Vagina (tissue), 2 donors: ENCODE data around the gene FAAP20. TPM values are rescaled to one million over a fixed set of nuclear protein-coding genes. Genes with fewer than 3 reads are reported as not detected.
A peak's percentile ranks its signal among the peaks of the same experiment; 100 is the strongest.

Source experiments
- DNase-seq, 2 donors: peaks; one replicate each; pipeline ENCODE4 v3.0.0-alpha.2; 2017; ENCODE audit errors: extremely low spot score in 2 of 2
- H3K27ac ChIP-seq: fragments of 200-600 bp; sonication (generic); one replicate; pipeline ENCODE4 v1.5.1; 2019
- H3K27me3 ChIP-seq: fragments of 200-600 bp; sonication (generic); one replicate; pipeline ENCODE4 v1.5.1; 2019
- H3K36me3 ChIP-seq, 2 donors: fragments of 200-600 bp; sonication (generic); one replicate each; pipeline ENCODE4 v1.5.1; 2017 to 2019
- H3K4me1 ChIP-seq: fragments of 200-600 bp; sonication (generic); one replicate; pipeline ENCODE4 v1.5.1; 2019
- H3K4me3 ChIP-seq, 2 donors: fragments of 200-600 bp; sonication (generic); 1 replicate in 1 of 2; 2 replicates in 1 of 2; pipeline ENCODE4 v1.5.1; 2016 to 2019
- H3K9me3 ChIP-seq: fragments of 200-600 bp; sonication (generic); one replicate; pipeline ENCODE4 v1.5.1; 2019
- CTCF ChIP-seq, 3 experiments: fragments of 450-650 bp in 2 of 3; fragments of 200-600 bp in 1 of 3; sonication (generic) in 1 of 3; IDR thresholded peaks; one replicate each; pipeline ENCODE4 v1.5.1; 2017 to 2019; ENCODE audit warnings: antibody characterized with exemption in 3 of 3, mild to moderate bottlenecking in 2 of 3, moderate library complexity in 2 of 3
- POLR2A ChIP-seq, 2 donors: fragments of 450-650 bp; IDR thresholded peaks; one replicate each; pipeline ENCODE4 v1.6.1; 2017; ENCODE audit warnings: antibody characterized with exemption in 2 of 2, mild to moderate bottlenecking in 2 of 2, moderate library complexity in 2 of 2
- POLR2AphosphoS5 ChIP-seq, 2 donors: sonication (generic); formaldehyde crosslinking; IDR thresholded peaks; one replicate each; pipeline ENCODE4 v1.9.0; 2017; ENCODE audit warnings: antibody characterized with exemption in 2 of 2, mild to moderate bottlenecking in 2 of 2, low read depth in 1 of 2; ENCODE audit not compliant: insufficient read depth in 1 of 2
- intact Hi-C: fragments of 100-400 bp; cut with DNase I; formaldehyde crosslinking; loops from one replicate; pipeline ENCODE4 v1.15.1; 2023
- total RNA-seq: library from RNA; depleted of rRNA; stranded (reverse); fragments of >200 nt; gene quantifications from one replicate; pipeline ENCODE4 v1.2.3, GENCODE V29; 2016

Gene FAAP20
- total RNA-seq, 1 donor from 2014 or later = 92.3 TPM

GRCh38 chr1:2213576-2214505 is 19.3 kb upstream of the FAAP20 start:
- no peaks in the 10 kb centered on the region for H3K9me3 ChIP-seq
- peak overlapping the region; percentile 97 for H3K27ac ChIP-seq
- intact Hi-C loops = loop anchor here (2.0 kb wide), 1 partner anchor 15 kb away; the partner anchor contains the start of gene SKI
- H3K4me1 ChIP-seq = peaks cover 58% of the 10 kb centered on the region
- no peak for DNase-seq
- H3K27me3 ChIP-seq = no peaks in the 10 kb centered on the region
- no peaks in the 10 kb centered on the region for H3K36me3 ChIP-seq
- H3K4me3 ChIP-seq = peak overlapping the region; percentile 18 to 29
- no peak for TF ChIP-seq CTCF (IDR thresholded peaks at IDR 0.05)
- peak; percentile 85 to 93 for TF ChIP-seq POLR2AphosphoS5 (IDR thresholded peaks at IDR 0.05; ENCODE audit: insufficient read depth in 1 of 2, low read depth in 1 of 2)
- TF ChIP-seq POLR2A (IDR thresholded peaks at IDR 0.05) = peak in 1 of 2 donors; percentile 57

DNA sequence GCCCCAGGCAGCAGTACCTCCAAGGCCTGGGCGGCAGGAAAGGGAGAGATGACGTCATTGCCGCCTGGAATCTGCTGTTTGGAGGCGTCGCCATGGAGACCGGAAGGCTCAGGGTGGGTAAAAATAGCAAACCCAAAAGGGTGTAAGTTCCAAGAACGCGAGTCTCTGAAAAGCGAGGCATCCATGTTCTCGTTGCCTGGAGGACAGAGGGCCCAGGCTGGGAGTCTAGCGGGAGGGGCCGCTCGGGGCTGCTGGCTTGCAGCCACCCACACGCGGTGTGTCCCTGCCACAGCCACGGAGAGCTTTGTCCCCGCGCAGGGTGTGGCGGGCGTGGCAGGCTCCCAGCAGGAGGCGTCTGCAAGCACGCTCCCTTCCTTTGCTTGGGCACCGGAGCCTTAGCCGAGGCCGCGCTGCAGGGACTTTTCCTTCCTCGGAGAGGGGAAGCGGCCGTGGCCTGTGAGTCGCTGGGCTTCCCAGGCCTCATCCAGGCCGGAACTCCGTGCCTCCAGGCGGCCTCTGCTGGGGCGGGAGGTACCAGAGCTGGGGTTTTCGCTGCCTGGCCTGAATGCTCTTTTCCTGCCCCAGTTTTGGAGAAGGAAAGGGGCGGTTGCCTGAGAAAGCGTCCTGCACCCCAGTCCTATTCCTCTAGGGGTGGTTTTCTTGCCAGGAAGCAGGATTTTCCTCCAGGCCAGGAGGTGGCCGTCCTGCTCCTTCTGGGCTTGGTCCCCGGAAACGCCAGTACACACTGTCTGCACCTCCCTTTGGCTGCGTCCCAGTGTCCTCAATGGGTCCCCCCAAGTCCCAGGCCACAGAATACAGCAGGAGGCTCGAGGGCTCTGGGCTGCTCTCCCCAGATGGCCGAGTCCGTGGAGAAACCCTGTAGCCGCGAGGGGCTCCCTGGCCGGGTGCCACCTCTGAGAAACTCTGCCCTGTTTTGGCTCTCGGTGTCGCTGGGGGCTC is 18.2 kb upstream of the FAAP20 start:
- no peak for DNase-seq
- no peaks in the 10 kb centered on the region for H3K9me3 ChIP-seq
- intact Hi-C loops = loop anchor here (2.0 kb wide), 1 partner anchor 16 kb away; the partner anchor contains the start of gene SKI
- peak in 1 of 2 donors; percentile 37 for TF ChIP-seq POLR2A (IDR thresholded peaks at IDR 0.05)
- peak in 2 of 3 experiments; percentile 18 to 28 for TF ChIP-seq CTCF (IDR thresholded peaks at IDR 0.05)
- TF ChIP-seq POLR2AphosphoS5 (IDR thresholded peaks at IDR 0.05; ENCODE audit: insufficient read depth in 1 of 2, low read depth in 1 of 2) = peak; percentile 83 to 90
- no peaks in the 10 kb centered on the region for H3K27me3 ChIP-seq
- peaks cover 68% of the 10 kb centered on the region for H3K4me1 ChIP-seq
- H3K4me3 ChIP-seq = peak overlapping the region; percentile 18 to 29
- no peaks in the 10 kb centered on the region for H3K36me3 ChIP-seq
- peak overlapping the region; percentile 97 for H3K27ac ChIP-seq

DNA sequence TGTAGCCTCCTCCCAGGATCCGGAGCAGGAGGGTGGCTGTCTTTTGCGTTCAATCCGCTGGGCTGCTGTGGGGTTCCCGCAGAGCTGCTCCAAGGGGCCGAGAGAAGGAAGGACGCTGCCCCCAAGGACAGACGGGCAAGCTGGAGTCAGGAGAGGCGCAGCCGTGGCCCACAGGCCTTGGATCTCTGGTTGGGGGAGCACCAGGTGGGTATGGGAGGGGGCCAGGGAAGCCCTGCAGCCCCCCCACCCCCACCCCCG is 17.6 kb upstream of the FAAP20 start:
- Histone ChIP-seq H3K36me3 (no peaks in the 10 kb centered on the region), H3K27ac (peak overlapping the region; percentile 97), H3K27me3 (no peaks in the 10 kb centered on the region), H3K4me3 (peak overlapping the region; percentile 18 to 29), H3K4me1 (peaks cover 74% of the 10 kb centered on the region), H3K9me3 (no peaks in the 10 kb centered on the region)
- intact Hi-C loops = loop anchor here (2.0 kb wide), 1 partner anchor 17 kb away; the partner anchor contains the start of gene SKI
- DNase-seq = no peak
- no peak for TF ChIP-seq POLR2AphosphoS5 (IDR thresholded peaks at IDR 0.05; ENCODE audit: insufficient read depth in 1 of 2, low read depth in 1 of 2)
- TF ChIP-seq POLR2A (IDR thresholded peaks at IDR 0.05) = no peak
- no peak for TF ChIP-seq CTCF (IDR thresholded peaks at IDR 0.05)

DNA sequence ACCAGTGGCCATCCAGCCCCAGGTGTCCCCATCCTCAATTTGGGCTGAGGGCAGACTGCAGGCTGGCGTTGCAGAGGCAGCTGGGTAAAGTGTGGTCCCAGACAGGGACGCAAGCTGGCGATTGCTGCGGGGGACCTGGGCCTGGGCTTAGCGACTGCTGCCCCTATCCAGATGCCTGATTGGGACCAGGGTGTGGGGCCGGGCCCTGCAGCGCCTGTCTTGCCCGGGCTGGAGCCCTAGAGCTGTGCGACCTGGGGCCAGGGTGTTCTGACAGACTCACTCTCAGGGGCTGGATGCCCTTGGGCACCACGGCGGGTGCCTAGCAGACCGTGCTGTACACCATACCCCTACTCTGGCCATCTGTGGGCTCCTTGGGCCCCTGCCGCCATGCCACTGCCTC is 16.2 kb upstream of the FAAP20 start:
- no peak for DNase-seq

More for the DNA sequence above, 16.2 kb upstream of the FAAP20 start:
- Histone ChIP-seq H3K4me1 (peaks cover 88% of the 10 kb centered on the region), H3K4me3 (no peak overlapping the region), H3K27me3 (no peaks in the 10 kb centered on the region), H3K27ac (peak overlapping the region; percentile 97), H3K9me3 (no peaks in the 10 kb centered on the region), H3K36me3 (no peaks in the 10 kb centered on the region)
- TF ChIP-seq POLR2A (IDR thresholded peaks at IDR 0.05) (no peak), POLR2AphosphoS5 (IDR thresholded peaks at IDR 0.05; ENCODE audit: insufficient read depth in 1 of 2, low read depth in 1 of 2) (no peak), CTCF (IDR thresholded peaks at IDR 0.05) (no peak)
- intact Hi-C loops = no loop called here
